ENCODE results near the gene DUSP1.

Gene DUSP1

DNA sequence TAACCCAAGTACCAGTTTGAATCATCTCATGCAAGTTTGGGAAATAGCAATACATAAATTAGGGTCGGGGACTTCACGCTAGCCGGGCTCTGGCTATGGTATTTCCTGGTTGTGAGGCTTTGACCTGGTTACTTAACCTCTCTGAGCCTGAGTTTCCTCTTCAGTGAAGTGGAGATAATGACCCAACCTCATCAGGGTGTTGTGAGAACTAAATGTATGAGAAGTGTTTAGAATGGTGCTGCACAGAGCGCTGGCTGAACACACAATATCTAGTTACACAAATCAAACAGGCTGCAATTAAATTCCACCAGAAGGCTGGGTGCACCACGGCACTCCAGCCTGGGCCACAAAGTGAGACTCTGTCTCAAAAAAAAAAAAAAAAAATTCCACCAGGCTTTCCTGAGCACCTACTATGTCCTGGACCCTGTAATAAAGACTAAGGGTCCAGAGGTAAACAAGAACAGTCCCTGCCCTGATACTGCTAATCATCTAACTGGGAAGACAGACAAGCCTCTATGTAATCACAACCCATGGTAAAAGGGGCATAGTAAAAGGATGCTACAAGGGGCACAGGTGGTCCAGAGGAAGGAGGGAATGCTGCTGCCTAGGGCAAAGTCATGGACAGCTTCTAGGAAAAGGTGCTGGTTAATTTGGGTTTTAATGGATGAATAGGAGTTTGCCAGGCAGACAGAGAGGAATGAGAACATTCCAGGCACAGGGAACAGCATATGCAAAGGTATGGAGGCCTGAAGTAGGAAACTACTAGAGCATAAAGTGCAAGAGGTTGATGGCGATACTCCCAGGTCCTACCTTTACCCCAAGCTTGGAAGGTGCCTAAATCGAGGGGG is 27.7 kb downstream of the DUSP1 start:
- no peak for DNase-seq (ENCODE audit: low spot score)

- DNase-seq (ENCODE audit: low spot score), result no peak
These were observed 29.8 kb downstream of the DUSP1 start for GRCh38 chr5:172741206-172741582.

GRCh38 chr5:172740428-172741205 is 30.4 kb downstream of the DUSP1 start:
- no peak for DNase-seq (ENCODE audit: low spot score)

DNA sequence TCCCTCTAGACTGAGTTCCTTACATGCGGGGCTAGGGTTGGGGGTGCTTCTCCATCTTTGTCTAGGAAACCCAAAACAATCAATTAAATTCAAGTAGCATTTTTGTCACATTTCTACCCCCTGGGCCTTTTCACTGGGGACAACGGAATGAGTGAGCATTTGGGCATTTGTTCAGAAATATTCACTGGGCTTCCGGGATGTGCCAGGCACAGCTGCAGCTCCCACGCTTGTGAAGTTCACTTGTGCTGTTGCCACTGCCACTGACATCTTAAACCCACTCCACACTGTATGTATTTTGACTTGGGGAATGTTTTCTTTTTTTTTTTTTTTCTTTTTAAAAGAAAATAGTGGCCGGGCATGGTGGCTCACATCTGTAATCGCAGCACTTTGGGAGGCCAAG is 31.6 kb downstream of the DUSP1 start:
- no peak for DNase-seq (ENCODE audit: low spot score)

- DNase-seq (ENCODE audit: low spot score), result no peak
These were observed 34.4 kb downstream of the DUSP1 start for GRCh38 chr5:172736508-172737135.

- no peak for DNase-seq (ENCODE audit: low spot score)
These were observed 35.7 kb downstream of the DUSP1 start for GRCh38 chr5:172735141-172735831.

DNA sequence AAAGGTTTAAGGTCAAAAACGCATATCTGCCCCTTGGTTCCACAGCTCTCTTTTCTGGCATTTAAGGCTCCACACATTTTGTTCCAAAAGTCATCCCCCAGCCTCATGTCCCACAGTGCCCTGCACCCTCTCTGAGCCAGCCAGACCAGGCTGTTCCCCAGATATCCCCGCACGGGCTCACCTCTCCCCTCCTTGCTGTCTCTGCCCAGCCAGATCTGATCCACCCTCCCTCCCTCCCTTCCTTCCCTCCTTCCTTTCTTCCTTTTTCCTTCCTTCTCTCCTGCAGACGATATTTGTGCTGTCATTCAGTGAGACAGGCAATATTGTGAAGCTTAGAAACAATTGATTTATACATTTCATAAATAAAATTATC is 37.0 kb downstream of the DUSP1 start:
- DNase-seq (ENCODE audit: low spot score), result no peak

DNA sequence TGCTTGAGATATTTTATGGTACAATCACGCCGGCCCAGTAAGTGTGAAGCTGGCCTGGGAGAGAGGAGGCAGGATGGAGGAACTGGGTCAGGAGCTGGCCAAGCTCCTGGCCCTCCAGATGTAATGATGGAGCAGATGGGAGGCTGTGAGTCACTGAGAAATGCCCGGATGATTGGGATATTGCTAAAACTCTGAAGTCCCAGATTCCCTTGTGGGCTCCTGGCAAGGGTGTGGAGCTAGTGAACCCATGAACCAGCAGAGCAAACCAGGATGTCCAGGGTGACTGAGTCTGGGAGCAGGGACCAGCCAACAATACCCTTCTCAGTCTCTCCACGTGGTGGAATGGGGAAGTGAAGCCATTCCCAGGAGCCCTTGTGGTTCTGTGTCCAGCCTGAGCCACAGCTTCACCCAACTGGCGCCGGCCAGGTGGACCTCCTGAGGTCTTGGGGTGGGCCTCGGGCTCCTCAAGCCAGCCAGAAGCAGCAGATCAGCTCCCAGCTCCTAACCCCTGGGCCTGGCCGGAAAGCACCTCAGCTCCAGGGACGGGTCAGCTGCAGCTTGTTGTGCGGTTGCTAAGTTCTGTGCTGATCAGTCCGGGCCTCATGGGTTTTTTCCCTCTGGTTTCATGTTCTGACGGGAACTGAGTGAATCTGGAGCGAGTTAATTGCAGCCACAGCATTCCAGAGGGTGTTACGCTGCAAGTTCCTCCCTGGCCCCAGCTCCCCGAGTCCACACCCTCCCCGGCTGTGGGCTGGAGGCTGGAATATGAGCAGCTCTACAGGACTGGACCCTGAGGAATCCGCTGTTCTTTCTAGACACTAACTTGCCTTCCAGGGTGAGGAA is 37.6 kb downstream of the DUSP1 start:
- DNase-seq (ENCODE audit: low spot score), result no peak

DNA sequence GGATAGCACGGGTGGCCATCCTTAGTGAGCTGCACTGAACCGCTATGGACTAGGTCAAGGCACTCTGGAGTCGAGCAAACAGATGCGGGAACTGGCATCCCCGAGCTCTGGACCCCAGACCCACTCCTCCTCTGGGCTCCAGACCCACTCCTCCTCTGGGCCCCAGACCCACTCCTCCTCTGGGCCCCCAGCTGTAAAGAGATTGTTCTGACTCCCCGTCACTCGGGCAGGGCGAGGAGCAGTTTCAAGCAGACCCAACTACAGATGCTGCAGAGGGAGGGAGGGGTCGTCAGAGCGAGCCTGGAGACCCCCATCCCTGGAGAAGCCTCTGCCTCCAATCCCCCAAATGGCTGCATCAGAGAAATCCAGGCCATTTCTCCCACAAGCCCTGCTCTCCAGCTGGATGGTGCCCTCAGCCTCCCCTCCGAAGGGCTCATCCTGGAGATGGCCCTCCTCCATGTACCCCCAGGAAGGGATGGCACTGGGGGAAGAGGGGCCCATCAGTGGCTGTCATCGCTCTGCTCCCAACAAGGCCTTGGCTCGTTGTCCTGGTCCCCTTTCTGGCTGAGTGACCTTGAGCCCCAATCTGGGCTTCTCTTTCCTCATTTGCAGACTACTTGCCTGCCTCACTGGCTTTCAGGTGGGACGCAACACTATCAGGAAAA is 38.7 kb downstream of the DUSP1 start:
- no peak for DNase-seq (ENCODE audit: low spot score)

DNA sequence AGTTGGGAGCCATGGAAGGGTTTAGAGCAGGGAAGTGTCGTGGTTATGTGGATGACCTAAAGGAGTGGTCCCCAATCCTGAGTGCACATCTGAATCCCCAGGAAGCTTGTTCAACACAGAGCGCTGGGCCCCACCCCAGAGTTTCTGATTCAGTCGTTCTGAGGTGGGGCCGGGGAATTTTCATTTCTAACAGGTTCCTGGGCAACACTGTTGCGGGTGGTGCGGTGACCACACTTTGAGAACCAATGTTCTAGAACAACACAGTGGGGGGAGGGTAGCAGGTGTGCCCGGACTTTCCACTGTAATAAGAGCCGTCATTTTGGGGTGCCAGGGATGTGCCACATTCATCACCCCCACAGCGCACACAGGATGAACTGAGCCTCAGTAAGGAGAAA is 39.3 kb downstream of the DUSP1 start:
- no peak for DNase-seq (ENCODE audit: low spot score)

GRCh38 chr5:172730981-172731679 is 39.9 kb downstream of the DUSP1 start:
- DNase-seq (ENCODE audit: low spot score), result no peak

DNA sequence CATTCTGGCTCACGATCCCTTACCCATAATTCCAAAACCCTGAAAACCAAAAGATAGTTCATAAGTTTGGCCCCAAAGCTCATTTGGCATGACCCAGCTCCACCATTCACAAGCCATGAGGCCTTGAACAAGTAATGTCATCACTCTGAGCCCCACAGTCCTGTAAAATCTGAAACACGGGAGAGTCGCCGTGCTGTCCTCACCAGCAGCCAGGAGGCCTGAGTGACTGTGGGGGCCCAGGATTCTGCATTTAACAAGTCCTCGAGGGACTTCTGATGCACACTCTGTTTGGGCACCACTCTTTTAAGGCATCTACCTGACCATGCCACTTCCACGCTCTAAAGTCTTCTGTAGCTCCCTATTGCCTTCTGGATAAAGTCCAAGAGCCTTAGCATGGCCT is 40.8 kb downstream of the DUSP1 start:
- DNase-seq (ENCODE audit: low spot score), result no peak

- DNase-seq (ENCODE audit: low spot score), result no peak
These were observed 41.4 kb downstream of the DUSP1 start for GRCh38 chr5:172729588-172729987.

DNA sequence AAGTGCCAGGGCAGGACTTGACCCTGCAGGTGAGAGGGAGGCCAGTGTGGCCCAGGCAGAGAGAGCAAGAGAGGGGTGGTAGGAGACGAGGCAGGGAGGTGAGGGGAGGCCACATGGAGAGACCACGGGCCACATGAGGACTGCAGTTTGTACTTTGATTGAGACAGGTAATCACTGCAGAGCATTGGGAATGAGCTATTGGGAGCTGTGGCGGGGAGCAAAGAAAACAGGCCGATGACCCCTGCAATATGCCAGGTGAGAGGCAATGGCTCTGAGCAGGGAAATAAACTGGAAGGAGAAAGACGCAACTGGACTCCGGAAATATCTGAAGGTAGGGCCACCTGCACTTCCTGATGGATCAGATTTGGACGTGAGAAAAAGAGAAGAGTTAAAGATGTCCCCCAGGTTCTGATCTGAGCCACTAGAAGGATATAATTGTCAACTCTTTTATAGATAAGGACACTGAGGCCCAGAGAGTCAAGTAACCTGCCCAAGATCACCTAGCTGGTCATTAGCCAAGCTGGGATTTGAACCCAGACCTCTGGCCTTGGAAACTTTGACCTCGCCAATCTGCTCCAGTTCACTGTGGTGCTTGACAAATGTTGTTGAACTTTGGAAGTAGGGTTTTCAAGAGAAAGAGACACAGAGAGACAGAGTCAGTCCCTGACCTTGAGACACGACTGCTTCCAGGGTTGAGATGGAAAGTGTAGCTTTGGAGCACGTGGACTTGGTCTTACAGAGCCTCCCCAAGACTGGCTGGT is 42.3 kb downstream of the DUSP1 start:
- no peak for DNase-seq (ENCODE audit: low spot score)

DNA sequence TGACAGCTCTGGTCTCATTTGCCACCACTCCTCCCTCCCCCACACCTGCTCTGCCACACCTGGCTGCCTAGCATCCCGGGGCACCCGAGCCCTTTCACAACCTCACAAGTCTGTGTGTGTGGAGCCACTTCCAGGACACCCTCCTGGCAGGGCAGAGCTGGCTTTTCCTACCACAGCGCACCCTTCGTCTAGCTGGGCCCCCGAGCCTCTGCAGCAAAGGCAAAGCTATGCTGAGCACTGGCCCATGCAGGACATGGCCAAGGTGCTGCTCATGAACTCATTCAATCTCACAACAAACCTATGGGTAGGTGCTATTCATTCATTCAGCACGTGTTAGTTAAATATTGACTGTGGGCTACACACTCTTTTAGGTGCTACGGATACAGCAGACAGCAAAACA is 43.4 kb downstream of the DUSP1 start:
- DNase-seq (ENCODE audit: low spot score), result no peak

DNA sequence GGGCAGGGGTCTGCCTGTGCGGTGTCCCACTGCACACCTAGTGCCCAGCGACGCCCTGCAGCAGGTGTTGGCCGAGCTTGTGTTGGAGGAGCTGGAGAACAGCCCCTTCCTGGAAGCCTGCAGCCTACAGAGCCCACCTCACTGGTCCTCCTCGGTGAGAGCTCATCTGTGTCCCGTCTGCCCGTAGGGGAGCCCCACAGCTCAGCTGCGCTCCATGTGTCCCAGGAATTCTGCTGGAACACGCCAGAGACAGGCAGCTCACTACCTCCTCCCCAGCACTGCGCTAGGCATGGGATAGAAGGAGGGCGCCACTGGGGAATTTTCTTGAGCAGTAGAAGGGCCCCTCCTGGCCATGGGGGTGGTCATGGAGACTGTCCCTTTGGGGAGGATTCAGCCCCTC is 44.0 kb downstream of the DUSP1 start:
- no peak for DNase-seq (ENCODE audit: low spot score)

GRCh38 chr5:172725785-172726184 is 45.2 kb downstream of the DUSP1 start:
- DNase-seq (ENCODE audit: low spot score), result no peak

GRCh38 chr5:172725273-172725672 is 45.7 kb downstream of the DUSP1 start:
- DNase-seq (ENCODE audit: low spot score), result no peak
